HepG2 (cell line): ENCODE data around the gene ZNF451. TPM values are rescaled to one million over a fixed set of nuclear protein-coding genes. Genes with fewer than 3 reads are reported as not detected.

Experiments
- ATAC-seq: fragments of 200-7000 bp; cut with Tn5 transposase; 3 replicates; pipeline ENCODE4 v1.9.1; 2020; ENCODE audit warnings: mild to moderate bottlenecking, moderate library complexity
- BruUV-seq: library from RNA; stranded (reverse); fragments of 400-500 nt; replicated peaks from 2 replicates; lab custom pipeline; 2021; lab: Mats Ljungman, UMichigan
- CTCF ChIA-PET: fragments of 300-600 bp; formaldehyde crosslinking; extraction: SDS; loops from one replicate; lab custom pipeline; 2021; ENCODE audit warnings: low total read pairs, inconsistent platforms, low intra/inter-chr PET ratio; lab: Yijun Ruan, JAX
- POLR2A ChIA-PET: fragments of 350-600 bp; sonication (Branson Sonifier 250); formaldehyde crosslinking; loops from one replicate; lab custom pipeline; 2020; ENCODE audit warnings: antibody characterized with exemption, inconsistent platforms; lab: Yijun Ruan, JAX
- DNase-seq: peaks from one replicate; pipeline ENCODE4 v3.0.0-alpha.2; 2015; ENCODE audit warnings: low spot score
- FAIRE-seq: peaks from 3 replicates; lab custom pipeline; 2011; peaks lifted over from hg19 to GRCh38; lab: Jason Lieb, UNC
- H2AFZ ChIP-seq: one replicate; pipeline ENCODE4 v1.6.1; 2011; ENCODE audit warnings: low read length, inconsistent platforms
- H3K27ac ChIP-seq: fragments of 300-600 bp; 3 replicates; pipeline ENCODE4 v1.8.0; 2011; ENCODE audit warnings: mixed run types, mild to moderate bottlenecking, mixed read lengths, low read length, inconsistent platforms; ENCODE audit not compliant: insufficient read depth; ENCODE audit errors: extremely low read length
- H3K27me3 ChIP-seq, 2 experiments: fragments of 200-600 bp in 1 of 2; 2 replicates in 1 of 2; 3 replicates in 1 of 2; pipeline versions ENCODE4 v1.6.0 to v1.8.0; 2011; ENCODE audit warnings: low read length in 2 of 2, mild to moderate bottlenecking in 2 of 2, moderate library complexity in 2 of 2, inconsistent platforms in 1 of 2; ENCODE audit not compliant: insufficient read depth in 2 of 2, control insufficient read depth in 1 of 2
- H3K36me3 ChIP-seq, 2 experiments: fragments of 200-600 bp in 1 of 2; replicated peaks in 1 of 2; 2 replicates in 1 of 2; 3 replicates in 1 of 2; pipeline versions ENCODE4 v1.5.1 to v1.8.0; 2011; ENCODE audit warnings: low read length in 2 of 2, inconsistent platforms in 1 of 2; ENCODE audit not compliant: insufficient read depth in 2 of 2, control insufficient read depth in 1 of 2
- H3K4me1 ChIP-seq: 2 replicates; pipeline ENCODE4 v1.5.1; 2012; ENCODE audit warnings: low read length, inconsistent platforms; ENCODE audit not compliant: insufficient read depth
- H3K4me2 ChIP-seq: 2 replicates; pipeline ENCODE4 v1.6.0; 2011; ENCODE audit warnings: low read depth, low read length, inconsistent platforms
- H3K4me3 ChIP-seq, 3 experiments: fragments of 200-600 bp in 1 of 3; sonication (generic), shearing (Covaris generic) in 1 of 3; replicated peaks in 1 of 3; 2 replicates each; pipeline ENCODE4 v1.5.1; 2011 to 2016; ENCODE audit warnings: low read length in 3 of 3, inconsistent platforms in 2 of 3, low read depth in 2 of 3, mild to moderate bottlenecking in 2 of 3, control low read depth in 1 of 3, mixed read lengths in 1 of 3; ENCODE audit not compliant: insufficient read depth in 1 of 3
- H3K79me2 ChIP-seq: one replicate; pipeline ENCODE4 v1.6.1; 2011; ENCODE audit warnings: low read length, inconsistent platforms; ENCODE audit not compliant: insufficient read depth
- H3K9ac ChIP-seq: 2 replicates; pipeline ENCODE4 v1.6.0; 2011; ENCODE audit warnings: mild to moderate bottlenecking, low read depth, low read length, inconsistent platforms; ENCODE audit not compliant: insufficient read depth
- H3K9me3 ChIP-seq: 2 replicates; pipeline ENCODE4 v1.5.1; 2012; ENCODE audit warnings: mild to moderate bottlenecking, low read length
- H4K20me1 ChIP-seq: 2 replicates; pipeline ENCODE4 v1.6.0; 2011; ENCODE audit warnings: inconsistent platforms, mild to moderate bottlenecking, low read length, moderate library complexity; ENCODE audit not compliant: insufficient read depth
- AKAP8 ChIP-seq: sonication (generic); formaldehyde crosslinking; IDR thresholded peaks from 2 replicates; pipeline ENCODE4 v1.5.1; 2020; ENCODE audit warnings: mild to moderate bottlenecking, missing genetic modification reagents
- BCL6 ChIP-seq: IDR thresholded peaks from 2 replicates; pipeline ENCODE4 v1.6.1; 2016; ENCODE audit warnings: missing genetic modification reagents, missing compliant biosample characterization
- KDM6A ChIP-seq: IDR thresholded peaks from 2 replicates; pipeline ENCODE4 v1.6.1; 2016; ENCODE audit warnings: low read depth
- MIER2 ChIP-seq: IDR thresholded peaks from 2 replicates; pipeline ENCODE4 v1.6.1; 2016; ENCODE audit warnings: missing biosample characterization, missing genetic modification reagents
- PHF5A ChIP-seq: IDR thresholded peaks from one replicate; pipeline ENCODE4 v1.6.1; 2018; ENCODE audit warnings: low read depth, missing genetic modification reagents; ENCODE audit not compliant: unreplicated experiment
- POLR2A ChIP-seq, 2 experiments: IDR thresholded peaks; 2 replicates each; pipeline ENCODE4 v1.6.1; 2011; ENCODE audit warnings: low read depth in 2 of 2, low read length in 2 of 2, mild to moderate bottlenecking in 1 of 2, moderate library complexity in 1 of 2; ENCODE audit not compliant: insufficient read depth in 1 of 2
- TMF1 ChIP-seq: sonication (generic); formaldehyde crosslinking; IDR thresholded peaks from 2 replicates; pipeline ENCODE4 v1.8.1; 2022; ENCODE audit warnings: low read depth, missing genetic modification reagents
- ZFP90 ChIP-seq: sonication (generic); formaldehyde crosslinking; IDR thresholded peaks from 2 replicates; pipeline ENCODE4 v1.8.0; 2022; ENCODE audit warnings: missing genetic modification reagents, mild to moderate bottlenecking, inconsistent platforms, borderline replicate concordance
- ZMYM3 ChIP-seq: sonication (generic); formaldehyde crosslinking; IDR thresholded peaks from 2 replicates; pipeline ENCODE4 v1.5.1; 2020; ENCODE audit warnings: mild to moderate bottlenecking, missing genetic modification reagents
- ZNF441 ChIP-seq: sonication (generic); formaldehyde crosslinking; IDR thresholded peaks from 2 replicates; pipeline ENCODE4 v1.7.0; 2021; ENCODE audit warnings: missing genetic modification reagents, borderline replicate concordance
- ZNF549 ChIP-seq: sonication (generic); formaldehyde crosslinking; IDR thresholded peaks from 2 replicates; pipeline ENCODE4 v1.5.0; 2020; ENCODE audit warnings: missing genetic modification reagents
- ZNF598 ChIP-seq: sonication (generic); formaldehyde crosslinking; IDR thresholded peaks from 2 replicates; pipeline ENCODE4 v1.5.1; 2020; ENCODE audit warnings: mild to moderate bottlenecking, missing genetic modification reagents, borderline replicate concordance
- ZNF776 ChIP-seq: sonication (generic); formaldehyde crosslinking; IDR thresholded peaks from 2 replicates; pipeline ENCODE4 v1.4.0; 2020; ENCODE audit warnings: mild to moderate bottlenecking, missing genetic modification reagents
- ZNF790 ChIP-seq: sonication (generic); formaldehyde crosslinking; IDR thresholded peaks from 2 replicates; pipeline ENCODE4 v1.8.0; 2022; ENCODE audit warnings: missing genetic modification reagents, mild to moderate bottlenecking, borderline replicate concordance
- ZNF792 ChIP-seq: IDR thresholded peaks from 2 replicates; pipeline ENCODE4 v1.6.1; 2016
- WGBS: methylation state at CpG from one replicate; pipeline ENCODE4 v1.1.6; 2017; ENCODE audit warnings: low lambda C conversion rate; 5-methylcytosine and 5-hydroxymethylcytosine counted together
- in situ Hi-C: cut with HindIII; loops from 2 replicates; pipeline ENCODE4 v1.10.0; 2017; ENCODE audit warnings: low pct_unique_long_range_greater_than_20kb; ENCODE audit not compliant: extremely low pct_ligation_motif_present
- intact Hi-C: fragments of 100-400 bp; cut with micrococcal nuclease; formaldehyde crosslinking; loops from one replicate; pipeline ENCODE4 v1.10.0; 2022; ENCODE audit not compliant: unreplicated experiment
- polyA plus RNA-seq, 8 experiments: library from polyadenylated mRNA; depleted of rRNA in 3 of 8; stranded (reverse) in 7 of 8; unstranded in 1 of 8; fragments of >200 nt; fragmentation: Illumina TruSeq in 4 of 8; extraction: Trizol in 4 of 8; gene quantifications; 2 replicates each; pipeline versions ENCODE4 v1.2.1 to v1.2.3, GENCODE V29; 2011 to 2016; ENCODE audit warnings: low read depth in 4 of 8, missing spikeins in 1 of 8, mixed read lengths in 1 of 8; ENCODE audit not compliant: insufficient read depth in 1 of 8
- total RNA-seq, 5 experiments: library from RNA; depleted of rRNA; stranded (reverse); fragments of >200 nt; fragmentation: Illumina TruSeq; extraction: Trizol; gene quantifications; 2 replicates each; pipeline ENCODE4 v1.2.3, GENCODE V29; 2016; ENCODE audit warnings: low read depth in 1 of 5
- TF ChIP-seq, protein P1 (sequence below): sonication (generic); IDR thresholded peaks from 2 replicates; pipeline ENCODE4 v1.6.1; 2016; ENCODE audit warnings: low read depth, borderline replicate concordance
- TF ChIP-seq, protein P2 (sequence below): sonication (generic); formaldehyde crosslinking; IDR thresholded peaks from 2 replicates; pipeline ENCODE4 v1.4.0; 2020; ENCODE audit warnings: missing genetic modification reagents
- TF ChIP-seq, protein P3 (sequence below): sonication (generic); formaldehyde crosslinking; IDR thresholded peaks from 2 replicates; pipeline ENCODE4 v1.8.0; 2022; ENCODE audit warnings: mild to moderate bottlenecking, missing genetic modification reagents, moderate library complexity

Gene ZNF451
- total and polyA plus RNA-seq, 2 of the 13 experiments (the other 11 are each of a cell fraction or from before 2014, with no cell fraction given) = 32.1 to 65.7 TPM

DNA sequence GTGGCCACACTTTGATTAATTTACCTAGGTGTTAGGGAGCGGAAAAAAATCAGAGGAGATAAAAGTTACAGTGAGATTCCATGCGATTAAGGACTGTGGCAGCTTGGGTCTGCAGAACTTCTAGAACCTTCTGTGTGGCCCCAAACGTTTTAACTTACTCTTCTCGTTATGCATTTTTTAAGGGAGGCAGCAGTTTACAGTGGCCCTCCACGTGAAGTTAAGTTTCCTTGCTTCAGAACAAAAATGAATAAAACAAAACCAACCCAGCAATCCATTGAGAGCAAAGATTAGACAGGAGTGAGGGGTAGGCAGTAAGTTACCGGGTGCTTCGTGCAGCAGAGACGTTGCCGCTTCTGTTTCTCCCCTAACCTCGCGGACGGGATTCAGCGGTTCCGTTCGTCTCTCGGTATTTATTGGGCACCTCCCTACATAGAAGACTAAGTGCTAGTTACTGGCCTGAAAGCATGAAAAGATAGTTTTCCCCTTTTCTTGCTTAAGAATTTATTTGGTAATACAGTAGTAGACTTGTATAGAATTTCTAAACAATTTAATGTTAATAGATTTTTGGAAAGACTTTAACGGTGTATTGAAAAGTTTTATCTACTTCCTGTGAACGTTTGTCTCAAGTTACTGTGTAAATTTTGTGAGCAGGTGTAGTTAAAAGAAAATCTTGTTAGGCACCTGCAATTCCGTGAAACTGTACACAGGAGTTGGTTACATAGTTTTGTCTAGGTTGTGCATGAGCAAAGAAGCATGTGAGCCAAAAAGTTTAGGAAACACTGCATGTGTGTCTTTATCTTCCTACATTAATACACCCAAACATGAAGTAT, 83.3 kb downstream of the ZNF451 start:
- peak overlapping the region; percentile 69 to 90 (median 72) for H3K4me3 ChIP-seq
- CTCF ChIA-PET = interaction anchor here (1.1 kb wide), 1 partner anchor 81 kb away, joined by 3 read pairs; no protein-coding TSS in a partner anchor
- H2AFZ ChIP-seq = peak overlapping the region; percentile 48
- in situ Hi-C loops = no loop called here
- peaks cover 48% of the 10 kb centered on the region for H3K4me1 ChIP-seq
- H3K36me3 ChIP-seq = peaks cover 0 to under 1% of the 10 kb centered on the region in 2 experiments; a peak in 2 of 5 replicates
- intact Hi-C loops = loop anchor here (2.0 to 5.0 kb wide), 6 partner anchors 30 to 271 kb away; partner anchors contain the start of genes BEND6, PRIM2 and RAB23
- H3K79me2 ChIP-seq = peaks cover 56% of the 10 kb centered on the region
- H3K27me3 ChIP-seq = no peaks in the 10 kb centered on the region; a peak in 1 of 5 replicates
- 1% methylated on average over 19 of the region's 19 CpGs for WGBS
- H3K27ac ChIP-seq = peak overlapping the region; percentile 94
- H3K9me3 ChIP-seq = no peaks in the 10 kb centered on the region
- FAIRE-seq = no peak
- POLR2A ChIA-PET = interaction anchor here (1.1 to 2.2 kb wide), 6 partner anchors 12 to 127 kb away, joined by 3 to 13 read pairs (median 6); partner anchors contain the start of genes KIAA1586, RAB23 and ZNF451
- ATAC-seq = peak; percentile 35
- peak; percentile 34 for DNase-seq
- no peaks in the 10 kb centered on the region for H4K20me1 ChIP-seq
- TSS peak; percentile 50 for BruUV-seq
- peak overlapping the region; percentile 97 for H3K4me2 ChIP-seq
- peak overlapping the region; percentile 89 for H3K9ac ChIP-seq
- no peak for TF ChIP-seq MIER2 (CRISPR knock-in tag)
- peak; percentile 2; the same call in 1 of the 2 replicates for TF ChIP-seq ZNF792 (CRISPR knock-in tag)
- TF ChIP-seq ZNF441 (CRISPR knock-in tag) = no peak; the same call in 1 of the 2 replicates
- TF ChIP-seq, protein P1, sequence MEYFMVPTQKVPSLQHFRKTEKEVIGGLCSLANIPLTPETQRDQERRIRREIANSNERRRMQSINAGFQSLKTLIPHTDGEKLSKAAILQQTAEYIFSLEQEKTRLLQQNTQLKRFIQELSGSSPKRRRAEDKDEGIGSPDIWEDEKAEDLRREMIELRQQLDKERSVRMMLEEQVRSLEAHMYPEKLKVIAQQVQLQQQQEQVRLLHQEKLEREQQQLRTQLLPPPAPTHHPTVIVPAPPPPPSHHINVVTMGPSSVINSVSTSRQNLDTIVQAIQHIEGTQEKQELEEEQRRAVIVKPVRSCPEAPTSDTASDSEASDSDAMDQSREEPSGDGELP = no peak
- no peak for TF ChIP-seq AKAP8 (CRISPR knock-in tag)
- TF ChIP-seq PHF5A (CRISPR knock-in tag) = no peak
- TF ChIP-seq BCL6 = 0 out of 2 replicates have a peak, but pooled peaks have one; percentile 8
- TF ChIP-seq ZNF790 = 0 out of 2 replicates have a peak, but pooled peaks have one; percentile 27
- TF ChIP-seq TMF1 (CRISPR knock-in tag) = no peak
- TF ChIP-seq ZNF776 (CRISPR knock-in tag) = no peak
- TF ChIP-seq POLR2A (IDR thresholded peaks at IDR 0.05; ENCODE audit: insufficient read depth in 1 of 2, low read depth in 2 of 2, low read length in 2 of 2) = peak in 1 of 2 experiments; percentile 33; a peak in 1 of 4 replicates
- TF ChIP-seq KDM6A = no peak
- TF ChIP-seq, protein P2, sequence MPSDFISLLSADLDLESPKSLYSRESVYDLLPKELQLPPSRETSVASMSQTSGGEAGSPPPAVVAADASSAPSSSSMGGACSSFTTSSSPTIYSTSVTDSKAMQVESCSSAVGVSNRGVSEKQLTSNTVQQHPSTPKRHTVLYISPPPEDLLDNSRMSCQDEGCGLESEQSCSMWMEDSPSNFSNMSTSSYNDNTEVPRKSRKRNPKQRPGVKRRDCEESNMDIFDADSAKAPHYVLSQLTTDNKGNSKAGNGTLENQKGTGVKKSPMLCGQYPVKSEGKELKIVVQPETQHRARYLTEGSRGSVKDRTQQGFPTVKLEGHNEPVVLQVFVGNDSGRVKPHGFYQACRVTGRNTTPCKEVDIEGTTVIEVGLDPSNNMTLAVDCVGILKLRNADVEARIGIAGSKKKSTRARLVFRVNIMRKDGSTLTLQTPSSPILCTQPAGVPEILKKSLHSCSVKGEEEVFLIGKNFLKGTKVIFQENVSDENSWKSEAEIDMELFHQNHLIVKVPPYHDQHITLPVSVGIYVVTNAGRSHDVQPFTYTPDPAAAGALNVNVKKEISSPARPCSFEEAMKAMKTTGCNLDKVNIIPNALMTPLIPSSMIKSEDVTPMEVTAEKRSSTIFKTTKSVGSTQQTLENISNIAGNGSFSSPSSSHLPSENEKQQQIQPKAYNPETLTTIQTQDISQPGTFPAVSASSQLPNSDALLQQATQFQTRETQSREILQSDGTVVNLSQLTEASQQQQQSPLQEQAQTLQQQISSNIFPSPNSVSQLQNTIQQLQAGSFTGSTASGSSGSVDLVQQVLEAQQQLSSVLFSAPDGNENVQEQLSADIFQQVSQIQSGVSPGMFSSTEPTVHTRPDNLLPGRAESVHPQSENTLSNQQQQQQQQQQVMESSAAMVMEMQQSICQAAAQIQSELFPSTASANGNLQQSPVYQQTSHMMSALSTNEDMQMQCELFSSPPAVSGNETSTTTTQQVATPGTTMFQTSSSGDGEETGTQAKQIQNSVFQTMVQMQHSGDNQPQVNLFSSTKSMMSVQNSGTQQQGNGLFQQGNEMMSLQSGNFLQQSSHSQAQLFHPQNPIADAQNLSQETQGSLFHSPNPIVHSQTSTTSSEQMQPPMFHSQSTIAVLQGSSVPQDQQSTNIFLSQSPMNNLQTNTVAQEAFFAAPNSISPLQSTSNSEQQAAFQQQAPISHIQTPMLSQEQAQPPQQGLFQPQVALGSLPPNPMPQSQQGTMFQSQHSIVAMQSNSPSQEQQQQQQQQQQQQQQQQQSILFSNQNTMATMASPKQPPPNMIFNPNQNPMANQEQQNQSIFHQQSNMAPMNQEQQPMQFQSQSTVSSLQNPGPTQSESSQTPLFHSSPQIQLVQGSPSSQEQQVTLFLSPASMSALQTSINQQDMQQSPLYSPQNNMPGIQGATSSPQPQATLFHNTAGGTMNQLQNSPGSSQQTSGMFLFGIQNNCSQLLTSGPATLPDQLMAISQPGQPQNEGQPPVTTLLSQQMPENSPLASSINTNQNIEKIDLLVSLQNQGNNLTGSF (CRISPR knock-in tag) = no peak
- TF ChIP-seq ZNF549 (CRISPR knock-in tag) = no peak
- TF ChIP-seq, protein P3, sequence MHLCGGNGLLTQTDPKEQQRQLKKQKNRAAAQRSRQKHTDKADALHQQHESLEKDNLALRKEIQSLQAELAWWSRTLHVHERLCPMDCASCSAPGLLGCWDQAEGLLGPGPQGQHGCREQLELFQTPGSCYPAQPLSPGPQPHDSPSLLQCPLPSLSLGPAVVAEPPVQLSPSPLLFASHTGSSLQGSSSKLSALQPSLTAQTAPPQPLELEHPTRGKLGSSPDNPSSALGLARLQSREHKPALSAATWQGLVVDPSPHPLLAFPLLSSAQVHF (CRISPR knock-in tag) = no peak; the same call in 1 of the 2 replicates
- TF ChIP-seq ZFP90 (CRISPR knock-in tag) = no peak
- TF ChIP-seq ZNF598 = no peak
- no peak for TF ChIP-seq ZMYM3 (CRISPR knock-in tag)
